Medulla oblongata (tissue), 1 donor: ENCODE data around the gene CLEC3B.
"Not testable (repeated sequence)": the region's sequence is repeated elsewhere in the genome, so short reads cannot be mapped to it uniquely, and the experiment has no call there.

Experiments used
- DNase-seq: peaks from one replicate; pipeline ENCODE4 v3.0.0-alpha.2; 2015; ENCODE audit errors: extremely low spot score

The CLEC3B gene

GRCh38 chr3:45066109-45066801, 40.2 kb downstream of the CLEC3B start:
- no peak for DNase-seq

GRCh38 chr3:45067486-45067885, 41.4 kb downstream of the CLEC3B start:
- no peak for DNase-seq

- no peak for DNase-seq
These were observed 41.8 kb downstream of the CLEC3B start for GRCh38 chr3:45067941-45068340.

- DNase-seq, result no peak
These were observed 45.0 kb downstream of the CLEC3B start for GRCh38 chr3:45071075-45071474.

- DNase-seq, result no peak
These were observed 49.9 kb downstream of the CLEC3B start for GRCh38 chr3:45075821-45076625.

GRCh38 chr3:45078256-45078655, 52.2 kb downstream of the CLEC3B start:
- not testable (repeated sequence) for DNase-seq

- no peak for DNase-seq
These were observed 52.9 kb downstream of the CLEC3B start for GRCh38 chr3:45078910-45079522.

GRCh38 chr3:45079715-45080114, 53.6 kb downstream of the CLEC3B start:
- DNase-seq, result no peak

GRCh38 chr3:45080824-45081223, 54.7 kb downstream of the CLEC3B start:
- no peak for DNase-seq

- DNase-seq, result no peak
These were observed 55.5 kb downstream of the CLEC3B start for GRCh38 chr3:45081506-45082141.

- no peak for DNase-seq
These were observed 56.0 kb downstream of the CLEC3B start for GRCh38 chr3:45082142-45082538.

GRCh38 chr3:45083023-45083422, 56.9 kb downstream of the CLEC3B start:
- DNase-seq, result no peak

GRCh38 chr3:45084361-45084760, 58.3 kb downstream of the CLEC3B start:
- DNase-seq, result no peak

- DNase-seq, result no peak
These were observed 59.0 kb downstream of the CLEC3B start for GRCh38 chr3:45084820-45085816.
